PC-9 (cell line): Measurements from ENCODE around the gene EIF2D. TPM values are rescaled to one million over a fixed set of nuclear protein-coding genes. Genes with fewer than 3 reads are reported as not detected.

Experiments used
- BruUV-seq: library from RNA; stranded (reverse); fragments of 400-500 nt; replicated peaks from 2 replicates; lab custom pipeline; 2021; lab: Mats Ljungman, UMichigan
- CTCF ChIA-PET: fragments of 300-600 bp; sonication (Branson Sonifier 250); formaldehyde crosslinking; loops from one replicate; lab custom pipeline; 2022; ENCODE audit warnings: antibody characterized with exemption; lab: Charles Lee
- POLR2A ChIA-PET: fragments of 300-600 bp; sonication (Branson Sonifier 250); formaldehyde crosslinking; loops from one replicate; lab custom pipeline; 2022; ENCODE audit warnings: antibody characterized with exemption; ENCODE audit not compliant: unreplicated experiment; lab: Charles Lee
- DNase-seq, 2 experiments: peaks; one replicate each; pipeline versions ENCODE4 v3.0.0 to v3.0.0-alpha.2; 2015 to 2022; ENCODE audit warnings: mixed read lengths in 1 of 2
- H2AFZ ChIP-seq: fragments of 200-600 bp; sonication (generic); 2 replicates; pipeline ENCODE4 v1.8.1; 2017; ENCODE audit warnings: antibody characterized with exemption
- H3F3A ChIP-seq: fragments of 200-600 bp; sonication (generic); 2 replicates; pipeline ENCODE4 v1.8.1; 2017; ENCODE audit warnings: antibody characterized with exemption, mild to moderate bottlenecking, low read depth; ENCODE audit not compliant: insufficient read depth
- H3K27ac ChIP-seq: fragments of 200-600 bp; sonication (generic); 2 replicates; pipeline ENCODE4 v1.6.1; 2016; ENCODE audit warnings: mixed run types
- H3K27me3 ChIP-seq: fragments of 200-600 bp; sonication (generic); 2 replicates; pipeline ENCODE4 v1.6.1; 2016; ENCODE audit warnings: low read depth, mixed run types; ENCODE audit not compliant: insufficient read depth
- H3K36me3 ChIP-seq: fragments of 200-600 bp; sonication (generic); 2 replicates; pipeline ENCODE4 v1.6.1; 2016; ENCODE audit warnings: low read depth, mixed run types
- H3K4me1 ChIP-seq: fragments of 200-600 bp; sonication (generic); replicated peaks from 2 replicates; pipeline ENCODE4 v1.6.1; 2016; ENCODE audit warnings: mixed run types; ENCODE audit not compliant: insufficient read depth
- H3K4me2 ChIP-seq: fragments of 200-600 bp; sonication (generic); 2 replicates; pipeline ENCODE4 v1.6.1; 2017; ENCODE audit warnings: mixed run types
- H3K4me3 ChIP-seq: fragments of 200-600 bp; sonication (generic); 2 replicates; pipeline ENCODE4 v1.6.1; 2016; ENCODE audit warnings: mixed run types
- H3K79me2 ChIP-seq: fragments of 200-600 bp; sonication (generic); 2 replicates; pipeline ENCODE4 v1.6.1; 2017; ENCODE audit warnings: low read depth, mixed run types
- H3K9me2 ChIP-seq: fragments of 200-600 bp; sonication (generic); 2 replicates; pipeline ENCODE4 v1.8.1; 2017; ENCODE audit warnings: mild to moderate bottlenecking; ENCODE audit not compliant: insufficient read depth
- H3K9me3 ChIP-seq: fragments of 200-600 bp; sonication (generic); 2 replicates; pipeline ENCODE4 v1.8.1; 2016; ENCODE audit warnings: low read depth; ENCODE audit not compliant: insufficient read depth
- H4K20me1 ChIP-seq: fragments of 200-600 bp; sonication (generic); 2 replicates; pipeline ENCODE4 v1.8.1; 2017; ENCODE audit not compliant: insufficient read depth
- CTCF ChIP-seq: fragments of 200-600 bp; sonication (generic); conservative IDR thresholded peaks from 2 replicates; pipeline ENCODE4 v1.6.1; 2017; ENCODE audit warnings: mixed run types, antibody characterized with exemption, mild to moderate bottlenecking, moderate library complexity
- EZH2 ChIP-seq: fragments of 200-600 bp; sonication (generic); IDR thresholded peaks from 2 replicates; pipeline ENCODE4 v1.8.0; 2017; ENCODE audit warnings: antibody characterized with exemption, low read depth
- intact Hi-C: fragments of 100-400 bp; cut with micrococcal nuclease; formaldehyde crosslinking; loops from one replicate; pipeline ENCODE4 v1.10.0; 2022; ENCODE audit not compliant: unreplicated experiment
- total RNA-seq: library from RNA; stranded (reverse); gene quantifications from 2 replicates; pipeline ENCODE4 v1.2.3, GENCODE V29; 2021

EIF2D gene
- total RNA-seq, 1 experiment from 2014 or later, result 59.0 TPM

GRCh38 chr1:206649261-206649921 lies 37.1 kb upstream of the EIF2D start:
- Histone ChIP-seq H3K4me3 (no peak overlapping the region), H3F3A (0 out of 2 replicates have a peak, but pooled peaks cover 6% of the 10 kb centered on the region), H3K27me3 (no peaks in the 10 kb centered on the region), H4K20me1 (no peaks in the 10 kb centered on the region), H3K9me2 (no peaks in the 10 kb centered on the region), H3K79me2 (no peaks in the 10 kb centered on the region), H3K27ac (peak overlapping the region; percentile 35), H2AFZ (peak overlapping the region; percentile 42; the same call in 1 of the 2 replicates), H3K4me1 (peaks cover 10% of the 10 kb centered on the region), H3K9me3 (no peaks in the 10 kb centered on the region), H3K4me2 (peak overlapping the region; percentile 26), H3K36me3 (no peaks in the 10 kb centered on the region)
- TF ChIP-seq EZH2 (no peak), CTCF (no peak)
- ChIA-PET POLR2A (no interaction called here), CTCF (interaction anchor here (0.6 to 2.1 kb wide), 4 partner anchors 14 to 205 kb away, joined by 3 to 11 read pairs (median 4); partner anchors contain the start of gene DYRK3)
- intact Hi-C loops, result no loop called here
- BruUV-seq, result no TSS peak
- peak; percentile 14 to 74 for DNase-seq

GRCh38 chr1:206647224-206647623 lies 35.0 kb upstream of the EIF2D start:
- no peak overlapping the region for H3K27ac ChIP-seq
- no peak overlapping the region for H3K4me3 ChIP-seq
- no peaks in the 10 kb centered on the region for H3K9me2 ChIP-seq
- intact Hi-C loops, result no loop called here
- CTCF ChIA-PET, result no interaction called here
- no peaks in the 10 kb centered on the region for H3K36me3 ChIP-seq
- H3K27me3 ChIP-seq, result no peaks in the 10 kb centered on the region
- H3K9me3 ChIP-seq, result no peaks in the 10 kb centered on the region
- no peaks in the 10 kb centered on the region for H4K20me1 ChIP-seq
- no peaks in the 10 kb centered on the region for H3K79me2 ChIP-seq
- DNase-seq, result no peak
- no peak overlapping the region for H3K4me2 ChIP-seq
- POLR2A ChIA-PET, result no interaction called here
- TF ChIP-seq CTCF, result no peak
- TF ChIP-seq EZH2, result no peak
- H2AFZ ChIP-seq, result no peak overlapping the region
- H3K4me1 ChIP-seq, result peaks cover 10% of the 10 kb centered on the region
- H3F3A ChIP-seq, result 0 out of 2 replicates have a peak, but pooled peaks cover 6% of the 10 kb centered on the region
- no TSS peak for BruUV-seq

GRCh38 chr1:206646504-206646903 lies 34.2 kb upstream of the EIF2D start:
- Histone ChIP-seq H2AFZ (no peak overlapping the region), H3K4me2 (no peak overlapping the region), H3K9me2 (no peaks in the 10 kb centered on the region), H3K27ac (no peak overlapping the region), H3K27me3 (no peaks in the 10 kb centered on the region), H3K79me2 (no peaks in the 10 kb centered on the region), H3K4me1 (peaks cover 10% of the 10 kb centered on the region), H4K20me1 (no peaks in the 10 kb centered on the region), H3K36me3 (no peaks in the 10 kb centered on the region), H3K9me3 (no peaks in the 10 kb centered on the region), H3F3A (0 out of 2 replicates have a peak, but pooled peaks cover 6% of the 10 kb centered on the region), H3K4me3 (no peak overlapping the region)
- intact Hi-C loops, result no loop called here
- ChIA-PET POLR2A (no interaction called here), CTCF (no interaction called here)
- DNase-seq, result no peak
- TF ChIP-seq CTCF, result no peak
- TF ChIP-seq EZH2, result no peak
- BruUV-seq, result no TSS peak
